Immature natural killer cell (primary cell): Measurements from ENCODE around the gene CDC25A. TPM values are rescaled to one million over a fixed set of nuclear protein-coding genes. Genes with fewer than 3 reads are reported as not detected.
A peak's percentile ranks its signal among the peaks of the same experiment; 100 is the strongest.
"Not testable (repeated sequence)": the region's sequence is repeated elsewhere in the genome, so short reads cannot be mapped to it uniquely, and the experiment has no call there.

Experiments used
- DNase-seq, 3 donors: peaks; one replicate each; pipeline ENCODE4 v3.0.0; 2022; ENCODE audit warnings: mixed read lengths in 1 of 3
- H3K27ac Mint-ChIP-seq, 6 donors: one replicate each; pipeline ENCODE4 v1.8.0; 2020; ENCODE audit warnings: mixed read lengths in 6 of 6, mild to moderate bottlenecking in 5 of 6, inconsistent platforms in 4 of 6, moderate library complexity in 3 of 6
- H3K27me3 Mint-ChIP-seq, 3 donors: one replicate each; pipeline ENCODE4 v1.8.0; 2020 to 2021; ENCODE audit warnings: low read depth in 3 of 3, mild to moderate bottlenecking in 3 of 3, mixed read lengths in 3 of 3, moderate library complexity in 3 of 3, inconsistent platforms in 1 of 3
- H3K36me3 Mint-ChIP-seq, 3 donors: one replicate each; pipeline ENCODE4 v1.8.0; 2020; ENCODE audit warnings: mixed read lengths in 3 of 3, inconsistent platforms in 2 of 3, mild to moderate bottlenecking in 2 of 3
- H3K4me1 Mint-ChIP-seq, 2 donors: one replicate each; pipeline ENCODE4 v1.8.0; 2020; ENCODE audit warnings: inconsistent platforms in 2 of 2, mild to moderate bottlenecking in 2 of 2, mixed read lengths in 2 of 2, moderate library complexity in 1 of 2
- H3K4me3 Mint-ChIP-seq, 5 donors: one replicate each; pipeline ENCODE4 v1.8.0; 2020; ENCODE audit warnings: mild to moderate bottlenecking in 5 of 5, mixed read lengths in 5 of 5, inconsistent platforms in 3 of 5, moderate library complexity in 3 of 5
- H3K9me3 Mint-ChIP-seq, 6 donors: one replicate each; pipeline ENCODE4 v1.8.0; 2020; ENCODE audit warnings: mild to moderate bottlenecking in 6 of 6, mixed read lengths in 6 of 6, inconsistent platforms in 4 of 6, moderate library complexity in 3 of 6
- polyA plus RNA-seq, 3 donors: library from polyadenylated mRNA; unstranded; fragments of 300-500 nt; fragmentation: Illumina TruSeq; gene quantifications; one replicate each; pipeline ENCODE4 v1.2.3, GENCODE V29; 2021

The CDC25A gene
- polyA plus RNA-seq, 3 donors from 2014 or later: 0.16 to 0.20 TPM; not detected in 1

DNA sequence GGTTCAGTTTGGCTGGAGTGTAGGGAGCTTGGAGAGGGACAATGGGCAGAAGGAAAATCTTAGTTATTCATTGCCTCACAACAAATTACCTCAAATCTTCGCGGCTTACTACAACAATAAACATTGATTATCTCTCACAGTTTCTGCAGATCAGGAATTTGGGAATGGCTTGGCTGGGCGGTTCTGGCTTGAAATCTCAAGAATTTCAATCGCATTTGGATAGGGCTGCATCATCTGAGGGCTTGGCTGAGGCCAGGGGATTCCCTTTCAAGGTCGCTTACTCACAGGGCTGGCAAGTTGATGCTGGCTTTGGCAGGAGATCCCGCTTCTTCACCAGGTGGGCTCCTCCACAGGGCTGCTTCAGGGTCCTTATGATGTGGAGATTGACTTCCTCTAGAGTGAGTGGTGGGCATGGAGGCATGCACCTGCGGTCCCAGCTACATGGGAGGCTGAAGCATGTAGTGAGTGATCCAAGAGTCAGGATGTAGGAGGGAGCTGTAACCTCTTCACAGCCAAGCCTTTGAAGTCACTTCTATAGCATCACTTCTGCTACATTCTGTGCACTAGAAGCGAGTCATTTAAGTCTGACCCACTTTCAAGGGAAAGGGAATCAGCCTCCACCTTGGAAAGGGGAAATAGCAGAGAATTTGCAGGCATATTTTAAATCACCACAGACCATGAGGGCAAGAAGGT, 63.1 kb downstream of the CDC25A start:
- Mint-ChIP-seq H3K9me3 (no peaks in the 10 kb centered on the region), H3K4me1 (no peaks in the 10 kb centered on the region), H3K36me3 (no peaks in the 10 kb centered on the region), H3K4me3 (no peak overlapping the region), H3K27ac (no peak overlapping the region), H3K27me3 (peaks cover 0 to under 1% (median 0%) of the 10 kb centered on the region in 3 donors)
- no peak for DNase-seq

DNA sequence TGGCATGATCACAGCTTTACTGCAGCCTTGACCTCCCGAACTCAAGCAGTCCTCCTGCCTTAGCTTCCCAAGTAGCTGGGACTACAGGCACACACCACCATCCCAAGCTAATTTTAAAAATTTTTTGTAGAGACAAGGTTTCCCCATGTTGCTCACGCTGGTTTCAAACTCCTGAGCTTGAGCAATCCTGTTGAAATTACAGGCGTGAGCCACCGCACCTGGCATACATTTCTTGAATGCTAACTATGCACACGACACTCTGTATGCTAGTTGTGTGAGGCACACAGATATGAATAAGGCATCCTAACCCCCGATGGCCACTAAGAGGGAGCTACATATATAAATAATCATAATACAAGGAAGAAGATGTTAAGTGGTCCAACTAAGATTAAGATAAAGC, 64.9 kb downstream of the CDC25A start:
- Mint-ChIP-seq H3K4me3 (no peak overlapping the region), H3K27ac (no peak overlapping the region), H3K4me1 (no peaks in the 10 kb centered on the region), H3K27me3 (no peaks in the 10 kb centered on the region), H3K9me3 (no peaks in the 10 kb centered on the region), H3K36me3 (no peaks in the 10 kb centered on the region)
- no peak for DNase-seq

DNA sequence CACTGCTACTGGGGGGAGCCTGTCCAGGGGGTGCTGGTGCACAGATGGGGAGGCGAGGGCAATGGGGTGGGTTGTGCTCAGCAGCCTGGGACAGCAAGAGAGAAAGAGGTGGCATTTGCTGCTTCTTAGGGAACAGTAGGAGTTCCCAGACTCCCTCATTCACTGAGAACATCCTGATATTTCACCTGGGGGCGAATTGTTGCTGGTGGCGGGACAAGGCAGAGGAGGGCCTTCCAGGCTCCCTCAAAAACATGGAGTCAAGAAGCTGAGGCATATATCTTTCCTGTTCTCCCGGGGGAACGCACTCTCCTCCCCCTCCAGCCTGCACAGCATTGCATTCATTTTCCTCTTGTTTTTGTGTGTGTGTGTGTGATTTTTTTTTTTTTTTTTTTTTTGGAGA, 65.7 kb downstream of the CDC25A start:
- Mint-ChIP-seq H3K36me3 (no peaks in the 10 kb centered on the region), H3K9me3 (no peaks in the 10 kb centered on the region), H3K27ac (no peak overlapping the region), H3K27me3 (no peaks in the 10 kb centered on the region), H3K4me1 (no peaks in the 10 kb centered on the region), H3K4me3 (no peak overlapping the region)
- no peak for DNase-seq

GRCh38 chr3:48120223-48120622, 68.0 kb downstream of the CDC25A start:
- no peak overlapping the region for H3K4me3 Mint-ChIP-seq
- H3K27ac Mint-ChIP-seq: no peak overlapping the region
- H3K27me3 Mint-ChIP-seq: peaks cover 0 to under 1% (median 0%) of the 10 kb centered on the region in 3 donors
- no peak for DNase-seq
- no peaks in the 10 kb centered on the region for H3K4me1 Mint-ChIP-seq
- H3K36me3 Mint-ChIP-seq: no peaks in the 10 kb centered on the region
- H3K9me3 Mint-ChIP-seq: no peaks in the 10 kb centered on the region

GRCh38 chr3:48119505-48120193, 68.6 kb downstream of the CDC25A start:
- no peak overlapping the region for H3K27ac Mint-ChIP-seq
- H3K4me1 Mint-ChIP-seq: peaks cover 3 to 4% of the 10 kb centered on the region in 2 donors
- no peaks in the 10 kb centered on the region for H3K9me3 Mint-ChIP-seq
- H3K36me3 Mint-ChIP-seq: no peaks in the 10 kb centered on the region
- no peak overlapping the region for H3K4me3 Mint-ChIP-seq
- H3K27me3 Mint-ChIP-seq: peaks cover 0 to 2% (median 0%) of the 10 kb centered on the region in 3 donors
- no peak for DNase-seq

DNA sequence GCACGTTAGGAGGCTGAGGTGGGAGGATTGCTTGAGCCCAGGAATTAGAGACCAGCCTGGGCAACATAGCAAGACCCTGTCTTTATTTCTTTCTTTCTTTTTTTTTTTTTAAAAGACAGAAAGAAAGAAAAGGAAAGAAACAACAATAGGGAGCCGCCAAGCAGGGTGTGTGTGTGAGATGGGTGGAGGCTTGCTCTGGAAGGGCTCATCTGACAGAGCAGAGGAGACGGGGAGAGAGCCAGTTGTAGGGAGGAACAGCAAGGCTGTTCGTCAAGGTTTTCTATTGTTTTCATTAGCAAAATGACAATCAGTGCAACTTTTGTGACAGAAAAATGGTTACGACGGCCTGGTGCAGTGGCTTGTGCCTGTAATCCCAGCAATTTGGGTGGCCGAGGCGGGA, 69.3 kb downstream of the CDC25A start:
- Mint-ChIP-seq H3K9me3 (no peaks in the 10 kb centered on the region), H3K4me3 (no peak overlapping the region), H3K27me3 (peaks cover 0 to 2% (median 0%) of the 10 kb centered on the region in 3 donors), H3K4me1 (peaks cover 4 to 5% of the 10 kb centered on the region in 2 donors), H3K36me3 (no peaks in the 10 kb centered on the region), H3K27ac (peak overlapping the region in 1 of 6 donors; percentile 62)
- DNase-seq: no peak

- Mint-ChIP-seq H3K4me1 (peaks cover 4 to 7% of the 10 kb centered on the region in 2 donors), H3K27me3 (peaks cover 0 to 2% (median 0%) of the 10 kb centered on the region in 3 donors), H3K27ac (no peak overlapping the region), H3K9me3 (no peaks in the 10 kb centered on the region), H3K36me3 (no peaks in the 10 kb centered on the region), H3K4me3 (no peak overlapping the region)
- no peak for DNase-seq
These were observed 69.9 kb downstream of the CDC25A start for GRCh38 chr3:48118322-48118721.

DNA sequence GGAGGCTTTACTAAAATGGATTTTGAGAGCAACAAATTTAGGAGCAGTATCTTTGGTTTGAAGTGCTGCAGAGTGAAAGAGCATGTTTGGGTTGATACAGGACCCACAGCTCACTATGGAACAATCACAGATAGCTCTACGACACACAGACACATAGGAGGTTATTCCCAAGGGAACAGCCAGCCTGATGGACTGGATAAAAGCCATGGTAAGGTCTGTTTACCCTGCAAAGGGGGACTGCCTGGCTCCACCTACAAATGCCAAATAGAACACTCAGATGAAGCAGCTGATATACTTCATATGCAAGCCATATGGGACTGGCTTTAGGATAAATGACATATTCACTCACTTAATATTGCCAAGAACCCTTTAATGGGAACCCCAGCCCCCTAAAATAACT, 75.4 kb downstream of the CDC25A start:
- Mint-ChIP-seq H3K27ac (peak overlapping the region; percentile 81 to 95 (median 92)), H3K36me3 (no peaks in the 10 kb centered on the region), H3K4me3 (peak overlapping the region; percentile 56 to 90 (median 77)), H3K9me3 (no peaks in the 10 kb centered on the region), H3K27me3 (peaks cover 0 to 6% (median 0%) of the 10 kb centered on the region in 3 donors), H3K4me1 (peaks cover 19 to 22% of the 10 kb centered on the region in 2 donors)
- DNase-seq: no peak

DNA sequence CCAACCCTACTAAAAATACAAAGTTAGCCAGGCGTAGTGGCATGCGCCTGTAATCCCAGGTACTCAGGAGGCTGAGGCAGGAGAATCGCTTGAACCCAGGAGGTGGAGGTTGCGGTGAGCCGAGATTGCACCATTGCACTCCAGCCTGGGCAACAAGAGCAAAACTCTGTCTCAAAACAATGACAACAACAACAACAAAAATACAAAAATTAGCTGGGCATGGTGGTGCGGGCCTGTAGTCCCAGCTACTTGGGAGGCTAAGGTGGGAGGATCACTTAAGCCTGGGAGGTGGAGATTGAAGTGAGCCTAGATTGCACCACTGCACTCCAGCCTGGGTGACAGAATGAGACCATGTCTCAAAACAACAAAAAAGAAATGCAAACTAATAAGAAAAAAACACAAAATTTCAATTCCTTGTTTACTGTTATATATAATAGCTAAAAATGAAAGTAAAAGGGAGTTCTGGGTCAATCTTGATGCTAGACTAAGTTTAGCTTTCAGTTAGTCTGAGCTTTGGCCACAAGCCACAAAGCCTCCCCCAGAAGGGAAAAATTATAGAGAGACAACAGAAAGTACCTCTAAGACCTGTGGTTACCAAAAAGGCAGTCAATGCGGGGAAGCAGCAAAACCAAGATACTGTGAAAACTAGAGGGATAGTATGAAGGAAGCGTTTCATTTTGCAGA, 76.0 kb downstream of the CDC25A start:
- peak overlapping the region; percentile 81 to 95 (median 92) for H3K27ac Mint-ChIP-seq
- DNase-seq: peak; percentile 77 to 78 (median 78)
- H3K4me3 Mint-ChIP-seq: peak overlapping the region; percentile 56 to 90 (median 77)
- not testable (repeated sequence) for H3K27me3 Mint-ChIP-seq, H3K9me3 Mint-ChIP-seq, H3K36me3 Mint-ChIP-seq
- H3K4me1 Mint-ChIP-seq: peaks cover 19 to 22% of the 10 kb centered on the region in 2 donors

DNA sequence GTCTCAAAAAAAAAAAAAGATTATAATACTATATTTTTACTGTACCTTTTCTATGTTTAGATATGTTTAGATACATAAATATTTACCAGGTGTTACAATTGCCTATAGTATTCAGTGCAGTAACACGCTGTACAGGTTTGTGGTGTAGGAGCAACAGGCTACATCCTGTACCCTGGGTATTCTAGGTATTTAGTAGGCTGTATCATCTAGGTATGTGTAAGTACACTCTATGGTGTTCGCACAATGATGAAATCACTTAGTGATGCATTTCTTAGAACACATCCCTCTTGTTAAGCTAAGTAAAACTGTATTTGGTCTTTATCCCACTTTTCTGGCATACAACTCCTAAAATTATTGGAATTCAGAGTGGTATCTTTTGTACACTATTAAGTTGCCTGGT, 77.8 kb downstream of the CDC25A start:
- no peak overlapping the region for H3K4me3 Mint-ChIP-seq
- peaks cover 19 to 22% of the 10 kb centered on the region in 2 donors for H3K4me1 Mint-ChIP-seq
- H3K36me3 Mint-ChIP-seq: no peaks in the 10 kb centered on the region
- no peak for DNase-seq
- H3K27me3 Mint-ChIP-seq: peaks cover 0 to 6% (median 0%) of the 10 kb centered on the region in 3 donors
- H3K27ac Mint-ChIP-seq: peak overlapping the region in 2 of 6 donors; percentile 12 to 68
- H3K9me3 Mint-ChIP-seq: peaks cover 0 to 1% (median 0%) of the 10 kb centered on the region in 6 donors

DNA sequence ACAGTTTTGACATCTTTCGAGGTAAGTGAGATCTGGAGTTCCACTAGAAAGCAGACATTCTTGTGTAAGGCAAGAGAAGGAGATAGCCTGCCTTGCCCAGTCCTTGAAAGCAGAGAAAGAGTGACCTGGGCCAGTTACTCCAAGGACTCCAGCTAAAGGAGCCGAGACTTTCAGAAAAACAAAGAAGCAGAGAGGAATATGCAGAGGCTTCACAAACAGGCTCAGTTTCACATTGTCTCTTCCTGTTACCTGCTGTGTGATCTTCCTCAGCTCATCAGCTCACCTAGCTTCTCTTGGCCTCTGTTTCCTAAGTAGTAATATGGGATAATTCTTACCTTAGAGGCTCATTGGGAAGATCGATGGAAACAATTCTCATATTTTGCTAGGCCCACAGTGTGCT, 81.0 kb downstream of the CDC25A start:
- H3K4me3 Mint-ChIP-seq: no peak overlapping the region
- peaks cover 0 to 1% (median 0%) of the 10 kb centered on the region in 6 donors for H3K9me3 Mint-ChIP-seq
- H3K4me1 Mint-ChIP-seq: peaks cover 4 to 5% of the 10 kb centered on the region in 2 donors
- H3K36me3 Mint-ChIP-seq: no peaks in the 10 kb centered on the region
- no peak overlapping the region for H3K27ac Mint-ChIP-seq
- DNase-seq: no peak
- peaks cover 0 to 4% (median 0%) of the 10 kb centered on the region in 3 donors for H3K27me3 Mint-ChIP-seq
